Measurements from ENCODE around the gene EPO.
"Not testable (repeated sequence)": the region's sequence is repeated elsewhere in the genome, so short reads cannot be mapped to it uniquely, and the experiment has no call there.

Gene EPO

GRCh38 chr7:100726996-100727761 lies 6.9 kb downstream of the EPO start:
- in situ Hi-C loops (cut with MboI; ENCODE audit: low pct_unique_long_range_greater_than_20kb, low sequenced_read_pairs): no loop called here

GRCh38 chr7:100728196-100728595 lies 7.9 kb downstream of the EPO start:
- no peak for DNase-seq
- in situ Hi-C loops (cut with MboI; ENCODE audit: low pct_unique_long_range_greater_than_20kb, low sequenced_read_pairs): no loop called here

More at GRCh38 chr7:100726996-100727761, 6.9 kb downstream of the EPO start:
- no peak for DNase-seq

GRCh38 chr7:100730136-100730800 lies 10.0 kb downstream of the EPO start:
- no peak for DNase-seq
- in situ Hi-C loops (cut with MboI; ENCODE audit: low pct_unique_long_range_greater_than_20kb, low sequenced_read_pairs): no loop called here

GRCh38 chr7:100731937-100732636 lies 11.8 kb downstream of the EPO start:
- DNase-seq: no peak
- in situ Hi-C loops (cut with MboI; ENCODE audit: low pct_unique_long_range_greater_than_20kb, low sequenced_read_pairs): no loop called here

GRCh38 chr7:100735730-100736129 lies 15.5 kb downstream of the EPO start:
- DNase-seq: no peak
- in situ Hi-C loops (cut with MboI; ENCODE audit: low pct_unique_long_range_greater_than_20kb, low sequenced_read_pairs): no loop called here

- no peak for DNase-seq
- in situ Hi-C loops (cut with MboI; ENCODE audit: low pct_unique_long_range_greater_than_20kb, low sequenced_read_pairs): no loop called here
Observed at GRCh38 chr7:100736671-100737070, 16.4 kb downstream of the EPO start.

GRCh38 chr7:100739934-100740333 lies 19.7 kb downstream of the EPO start:
- in situ Hi-C loops (cut with MboI; ENCODE audit: low pct_unique_long_range_greater_than_20kb, low sequenced_read_pairs): no loop called here
- DNase-seq: no peak

- in situ Hi-C loops (cut with MboI; ENCODE audit: low pct_unique_long_range_greater_than_20kb, low sequenced_read_pairs): no loop called here
- DNase-seq: no peak
Observed at GRCh38 chr7:100744605-100745004, 24.3 kb downstream of the EPO start.

- DNase-seq: no peak
- in situ Hi-C loops (cut with MboI; ENCODE audit: low pct_unique_long_range_greater_than_20kb, low sequenced_read_pairs): no loop called here
Observed at GRCh38 chr7:100745184-100745583, 24.9 kb downstream of the EPO start.

GRCh38 chr7:100752994-100753393 lies 32.7 kb downstream of the EPO start:
- peak; percentile 11 for DNase-seq
- in situ Hi-C loops (cut with MboI; ENCODE audit: low pct_unique_long_range_greater_than_20kb, low sequenced_read_pairs): no loop called here

GRCh38 chr7:100753750-100754149 lies 33.5 kb downstream of the EPO start:
- in situ Hi-C loops (cut with MboI; ENCODE audit: low pct_unique_long_range_greater_than_20kb, low sequenced_read_pairs): no loop called here

GRCh38 chr7:100759357-100760171 lies 39.3 kb downstream of the EPO start:
- no peak for DNase-seq
- in situ Hi-C loops (cut with MboI; ENCODE audit: low pct_unique_long_range_greater_than_20kb, low sequenced_read_pairs): no loop called here

More at GRCh38 chr7:100753750-100754149, 33.5 kb downstream of the EPO start:
- no peak for DNase-seq

- in situ Hi-C loops (cut with MboI; ENCODE audit: low pct_unique_long_range_greater_than_20kb, low sequenced_read_pairs); DNase-seq: not testable (repeated sequence)
Observed at GRCh38 chr7:100762841-100763240, 42.6 kb downstream of the EPO start.

GRCh38 chr7:100763556-100764140 lies 43.4 kb downstream of the EPO start:
- DNase-seq: no peak
- in situ Hi-C loops (cut with MboI; ENCODE audit: low pct_unique_long_range_greater_than_20kb, low sequenced_read_pairs): no loop called here

GRCh38 chr7:100764841-100765240 lies 44.6 kb downstream of the EPO start:
- DNase-seq: no peak
- in situ Hi-C loops (cut with MboI; ENCODE audit: low pct_unique_long_range_greater_than_20kb, low sequenced_read_pairs): no loop called here

- in situ Hi-C loops (cut with MboI; ENCODE audit: low pct_unique_long_range_greater_than_20kb, low sequenced_read_pairs): no loop called here
- DNase-seq: no peak
Observed at GRCh38 chr7:100765250-100765649, 45.0 kb downstream of the EPO start.

- no peak for DNase-seq
- in situ Hi-C loops (cut with MboI; ENCODE audit: low pct_unique_long_range_greater_than_20kb, low sequenced_read_pairs): no loop called here
Observed at GRCh38 chr7:100768784-100769183, 48.5 kb downstream of the EPO start.
